Sigmoid colon (tissue), 4 donors: ENCODE results near the gene TTK.

Experiments
- EP300 ChIP-seq, 4 donors: sonication (generic); formaldehyde crosslinking; IDR thresholded peaks; one replicate each; pipeline ENCODE4 v1.6.1; 2017; ENCODE audit warnings: antibody characterized with exemption in 4 of 4
- TF ChIP-seq, protein P1 (sequence below), 4 experiments: fragments of 450-650 bp in 3 of 4; fragments of 200-600 bp in 1 of 4; IDR thresholded peaks; one replicate each; pipeline ENCODE4 v1.5.1; 2016 to 2019; ENCODE audit warnings: antibody characterized with exemption in 4 of 4, mild to moderate bottlenecking in 3 of 4, moderate library complexity in 2 of 4

DNA sequence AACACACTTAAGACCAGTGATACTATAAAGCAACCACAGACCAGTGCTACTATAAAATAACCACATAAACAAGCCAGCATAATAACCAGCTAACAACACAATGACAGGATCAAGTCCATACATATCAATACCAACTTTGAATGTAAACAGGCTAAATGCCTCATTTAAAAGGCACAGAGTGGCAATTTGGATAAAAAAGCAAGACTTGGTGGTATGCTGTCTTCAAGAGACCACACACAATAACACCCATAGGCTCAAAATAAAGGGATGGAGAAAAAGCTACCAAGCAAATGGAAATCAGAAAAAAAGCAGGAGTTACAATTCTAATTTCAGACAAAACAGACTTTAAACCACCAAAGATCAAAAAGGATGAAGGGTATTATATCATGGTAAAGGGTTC, 37.3 kb upstream of the TTK start:
- no peak for TF ChIP-seq EP300 (IDR thresholded peaks at IDR 0.05)
- TF ChIP-seq, protein P1, sequence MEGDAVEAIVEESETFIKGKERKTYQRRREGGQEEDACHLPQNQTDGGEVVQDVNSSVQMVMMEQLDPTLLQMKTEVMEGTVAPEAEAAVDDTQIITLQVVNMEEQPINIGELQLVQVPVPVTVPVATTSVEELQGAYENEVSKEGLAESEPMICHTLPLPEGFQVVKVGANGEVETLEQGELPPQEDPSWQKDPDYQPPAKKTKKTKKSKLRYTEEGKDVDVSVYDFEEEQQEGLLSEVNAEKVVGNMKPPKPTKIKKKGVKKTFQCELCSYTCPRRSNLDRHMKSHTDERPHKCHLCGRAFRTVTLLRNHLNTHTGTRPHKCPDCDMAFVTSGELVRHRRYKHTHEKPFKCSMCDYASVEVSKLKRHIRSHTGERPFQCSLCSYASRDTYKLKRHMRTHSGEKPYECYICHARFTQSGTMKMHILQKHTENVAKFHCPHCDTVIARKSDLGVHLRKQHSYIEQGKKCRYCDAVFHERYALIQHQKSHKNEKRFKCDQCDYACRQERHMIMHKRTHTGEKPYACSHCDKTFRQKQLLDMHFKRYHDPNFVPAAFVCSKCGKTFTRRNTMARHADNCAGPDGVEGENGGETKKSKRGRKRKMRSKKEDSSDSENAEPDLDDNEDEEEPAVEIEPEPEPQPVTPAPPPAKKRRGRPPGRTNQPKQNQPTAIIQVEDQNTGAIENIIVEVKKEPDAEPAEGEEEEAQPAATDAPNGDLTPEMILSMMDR (IDR thresholded peaks at IDR 0.05): no peak
